Left lung (tissue), 14 donors: ENCODE data around the gene NOB1. TPM values are rescaled to one million over a fixed set of nuclear protein-coding genes. Genes with fewer than 3 reads are reported as not detected.
A peak's percentile ranks its signal among the peaks of the same experiment; 100 is the strongest.

Experiments used
- ATAC-seq: fragments of 200-7000 bp; cut with Tn5 transposase; one replicate; pipeline ENCODE4 v1.9.1; 2020; ENCODE audit warnings: moderate library complexity
- DNase-seq, 4 donors: peaks; one replicate each; pipeline ENCODE4 v3.0.0-alpha.2; 2013 to 2020
- H3K27ac ChIP-seq, 2 donors: fragments of 200-600 bp; sonication (generic) in 1 of 2; one replicate each; pipeline versions ENCODE4 v1.5.0 to v1.8.0; 2020 to 2021
- H3K27me3 ChIP-seq, 2 donors: fragments of 200-600 bp; sonication (generic) in 1 of 2; one replicate each; pipeline versions ENCODE4 v1.5.0 to v1.8.0; 2020 to 2021
- H3K36me3 ChIP-seq, 2 donors: fragments of 200-600 bp; sonication (generic) in 1 of 2; one replicate each; pipeline versions ENCODE4 v1.5.0 to v1.8.0; 2020 to 2021
- H3K4me1 ChIP-seq, 2 donors: fragments of 200-600 bp; one replicate each; pipeline ENCODE4 v1.8.0; 2021
- H3K4me3 ChIP-seq, 2 donors: fragments of 200-600 bp; sonication (generic) in 1 of 2; one replicate each; pipeline versions ENCODE4 v1.5.0 to v1.8.0; 2020 to 2021; ENCODE audit warnings: mild to moderate bottlenecking in 1 of 2
- H3K9me3 ChIP-seq, 2 donors: fragments of 200-600 bp; sonication (generic) in 1 of 2; one replicate each; pipeline versions ENCODE4 v1.5.0 to v1.8.0; 2020 to 2021
- CTCF ChIP-seq, 2 donors: fragments of 200-600 bp; sonication (generic) in 1 of 2; IDR thresholded peaks; one replicate each; pipeline versions ENCODE4 v1.5.0 to v1.8.0; 2021; ENCODE audit warnings: antibody characterized with exemption in 2 of 2
- intact Hi-C, 2 donors: fragments of 100-400 bp; cut with DNase I; formaldehyde crosslinking; loops; one replicate each; pipeline versions ENCODE4 v1.11.2 to v1.14.2; 2022
- long read RNA-seq, 12 donors: library from polyadenylated mRNA in 2 of 12; unstranded in 2 of 12; transcript quantifications; one replicate each; pipeline ENCODE4 v2.0.0 and lab custom pipeline, GENCODE V29; 2019 to 2026
- polyA plus RNA-seq, 6 donors: library from polyadenylated mRNA; unstranded; fragments of 120-200 nt; gene quantifications; one replicate each; pipeline ENCODE4 v1.2.1, GENCODE V29; 2013; ENCODE audit not compliant: insufficient read length in 6 of 6
- total RNA-seq, 2 donors: library from RNA; stranded (reverse); fragmentation: NEBNext Ultra II Directional; extraction: Animal tissue kit (Norgen Biotek cat#: 25700); gene quantifications; one replicate each; pipeline ENCODE4 v1.2.1, GENCODE V29; 2021
- donor health status: DM: no; HTN: yes; CAD: no.
- donor health status: DM: no; HTN: no; CAD: no.

Gene NOB1
- total RNA-seq (10 to 100 TPM; 29.9 to 42.2 TPM), polyA plus RNA-seq (10 to 100 TPM; 61.2 to 67.4 (median 63.0) TPM)
- long read RNA-seq, donor 1, transcript NOB1-201 (9 exons, 1,734 nt): major isoform, 27 of 74 reads
- long read RNA-seq, donor 1, partial matches to known transcripts: 47 of 74 reads
- long read RNA-seq, donor 1, other reads (novel, unspliced or antisense): 0 of 74 reads
- long read RNA-seq, donor 2, transcript NOB1-201 (9 exons, 1,734 nt): major isoform, 15 of 33 reads
- long read RNA-seq, donor 2, partial matches to known transcripts: 16 of 33 reads
- long read RNA-seq, donor 2, other reads (novel, unspliced or antisense): 0 of 33 reads
- long read RNA-seq, donor 3, transcript NOB1-201 (9 exons, 1,734 nt): major isoform, 14 of 25 reads
- long read RNA-seq, donor 3, partial matches to known transcripts: 11 of 25 reads
- long read RNA-seq, donor 3, other reads (novel, unspliced or antisense): 0 of 25 reads
- long read RNA-seq, donor 4, transcript NOB1-201 (9 exons, 1,734 nt): major isoform, 31 of 37 reads
- long read RNA-seq, donor 4, partial matches to known transcripts: 2 of 37 reads
- long read RNA-seq, donor 4, other reads (novel, unspliced or antisense): 4 of 37 reads
- long read RNA-seq, donor 5, transcript NOB1-201 (9 exons, 1,734 nt): major isoform, 14 of 32 reads
- long read RNA-seq, donor 5, partial matches to known transcripts: 17 of 32 reads
- long read RNA-seq, donor 5, other reads (novel, unspliced or antisense): 0 of 32 reads
- long read RNA-seq, donor 6, transcript NOB1-201 (9 exons, 1,734 nt): major isoform, 18 of 24 reads
- long read RNA-seq, donor 6, partial matches to known transcripts: 6 of 24 reads
- long read RNA-seq, donor 6, other reads (novel, unspliced or antisense): 0 of 24 reads
- long read RNA-seq, donor 7, transcript NOB1-201 (9 exons, 1,734 nt): major isoform, 11 of 11 reads
- long read RNA-seq, donor 7, partial matches to known transcripts: 0 of 11 reads
- long read RNA-seq, donor 7, other reads (novel, unspliced or antisense): 0 of 11 reads
- long read RNA-seq, donor 8, transcript NOB1-201 (9 exons, 1,734 nt): major isoform, 17 of 17 reads
- long read RNA-seq, donor 8, partial matches to known transcripts: 0 of 17 reads
- long read RNA-seq, donor 8, other reads (novel, unspliced or antisense): 0 of 17 reads
- long read RNA-seq, donor 9: 0 reads
- long read RNA-seq, donor 10, transcript NOB1-201 (9 exons, 1,734 nt): major isoform, 53 of 59 reads
- long read RNA-seq, donor 10, partial matches to known transcripts: 1 of 59 reads
- long read RNA-seq, donor 10, other reads (novel, unspliced or antisense): 5 of 59 reads
- long read RNA-seq, donor 11: 0 reads
- long read RNA-seq, donor 12, transcript NOB1-201 (9 exons, 1,734 nt): major isoform, 18 of 18 reads
- long read RNA-seq, donor 12, partial matches to known transcripts: 0 of 18 reads
- long read RNA-seq, donor 12, other reads (novel, unspliced or antisense): 0 of 18 reads

- H3K4me3 ChIP-seq: peak within 1 kb of the TSS; percentile 64 to 91
- no peaks in the 10 kb centered on the region for H3K9me3 ChIP-seq
- no peaks in the 10 kb centered on the region for H3K27me3 ChIP-seq
- intact Hi-C loops: loop anchor here in 1 of 2 donors (10.0 kb wide), 2 partner anchors 50 to 360 kb away; no protein-coding TSS in a partner anchor
- TF ChIP-seq CTCF (IDR thresholded peaks at IDR 0.05): peak; percentile 94 to 98
- ATAC-seq (peak; percentile 99), DNase-seq (peak; percentile 97 to 100 (median 98))
- H3K4me1 ChIP-seq: peaks cover 11 to 29% of the 10 kb centered on the region in 2 donors
- peaks cover 0 to 33% of the 10 kb centered on the region in 2 donors for H3K36me3 ChIP-seq
- peak within 1 kb of the TSS in 1 of 2 donors; percentile 75 for H3K27ac ChIP-seq
Observed at GRCh38 chr16:69754469-69755310, at the start of gene NOB1. NOB1 (minus strand) TSS chr16:69754926; CDS start chr16:69754910, 16 bp downstream.

- peaks cover 0 to 73% of the 10 kb centered on the region in 2 donors for H3K36me3 ChIP-seq
- no peak overlapping the region for H3K27ac ChIP-seq
- ATAC-seq (no peak), DNase-seq (no peak)
- H3K9me3 ChIP-seq: no peaks in the 10 kb centered on the region
- no peaks in the 10 kb centered on the region for H3K4me1 ChIP-seq
- no peak overlapping the region for H3K4me3 ChIP-seq
- no peaks in the 10 kb centered on the region for H3K27me3 ChIP-seq
- intact Hi-C loops: no loop called here
- TF ChIP-seq CTCF (IDR thresholded peaks at IDR 0.05): no peak
Observed at GRCh38 chr16:69804297-69804696, 49.6 kb upstream of the NOB1 start.

- no peaks in the 10 kb centered on the region for H3K9me3 ChIP-seq
- no peak overlapping the region for H3K4me3 ChIP-seq
- no peak overlapping the region for H3K27ac ChIP-seq
- ATAC-seq (no peak), DNase-seq (no peak)
- H3K36me3 ChIP-seq: peaks cover 0 to 57% of the 10 kb centered on the region in 2 donors
- TF ChIP-seq CTCF (IDR thresholded peaks at IDR 0.05): no peak
- peaks cover 0 to 5% of the 10 kb centered on the region in 2 donors for H3K4me1 ChIP-seq
- intact Hi-C loops: loop anchor here in 1 of 2 donors (5.0 kb wide), 1 partner anchor 128 kb away; no protein-coding TSS in a partner anchor
- no peaks in the 10 kb centered on the region for H3K27me3 ChIP-seq
Observed at GRCh38 chr16:69799611-69800031, 44.9 kb upstream of the NOB1 start.

- peaks cover 0 to 50% of the 10 kb centered on the region in 2 donors for H3K36me3 ChIP-seq
- ATAC-seq (no peak), DNase-seq (no peak)
- no peaks in the 10 kb centered on the region for H3K9me3 ChIP-seq
- H3K4me3 ChIP-seq: no peak overlapping the region
- H3K4me1 ChIP-seq: peaks cover 0 to 5% of the 10 kb centered on the region in 2 donors
- no peaks in the 10 kb centered on the region for H3K27me3 ChIP-seq
- no peak overlapping the region for H3K27ac ChIP-seq
- TF ChIP-seq CTCF (IDR thresholded peaks at IDR 0.05): no peak
- intact Hi-C loops: loop anchor here in 1 of 2 donors (5.0 kb wide), 1 partner anchor 129 kb away; no protein-coding TSS in a partner anchor
Observed at GRCh38 chr16:69798466-69798865, 43.7 kb upstream of the NOB1 start.
